Lower lobe of right lung (tissue), 2 donors: ENCODE results near the gene PCDHGA1. TPM values are rescaled to one million over a fixed set of nuclear protein-coding genes. Genes with fewer than 3 reads are reported as not detected.

ENCODE experiments used
- ATAC-seq, 2 donors: fragments of 200-7000 bp; cut with Tn5 transposase; one replicate each; pipeline ENCODE4 v1.9.1; 2020 to 2022; ENCODE audit warnings: mild to moderate bottlenecking in 2 of 2, moderate library complexity in 2 of 2
- DNase-seq: peaks from one replicate; pipeline ENCODE4 v3.0.0-alpha.2; 2020
- H3K27ac ChIP-seq: fragments of 200-600 bp; one replicate; pipeline ENCODE4 v1.8.0; 2022
- H3K27me3 ChIP-seq: fragments of 200-600 bp; one replicate; pipeline ENCODE4 v1.8.0; 2022; ENCODE audit warnings: low read depth
- H3K36me3 ChIP-seq: fragments of 200-600 bp; one replicate; pipeline ENCODE4 v1.8.0; 2022; ENCODE audit warnings: mild to moderate bottlenecking
- H3K4me1 ChIP-seq: fragments of 200-600 bp; one replicate; pipeline ENCODE4 v1.8.0; 2022
- H3K4me3 ChIP-seq: fragments of 200-600 bp; one replicate; pipeline ENCODE4 v1.8.0; 2022; ENCODE audit warnings: mild to moderate bottlenecking
- H3K9me3 ChIP-seq: fragments of 200-600 bp; one replicate; pipeline ENCODE4 v1.8.0; 2022
- intact Hi-C: fragments of 100-400 bp; cut with DNase I; formaldehyde crosslinking; loops from one replicate; pipeline ENCODE4 v1.11.0; 2022
- total RNA-seq: library from RNA; stranded (reverse); fragmentation: NEBNext Ultra II Directional; extraction: Animal tissue kit (Norgen Biotek cat#: 25700); gene quantifications from one replicate; pipeline ENCODE4 v1.2.1, GENCODE V29; 2021
- TF ChIP-seq, protein P1 (sequence below): fragments of 200-600 bp; IDR thresholded peaks from one replicate; pipeline ENCODE4 v1.8.0; 2022; ENCODE audit warnings: antibody characterized with exemption, mild to moderate bottlenecking
- donor health status: DM: no; HTN: yes; CAD: no; lungs with severe emphysema.

The PCDHGA1 gene
- total RNA-seq, 1 donor from 2014 or later = 0.53 TPM

DNA sequence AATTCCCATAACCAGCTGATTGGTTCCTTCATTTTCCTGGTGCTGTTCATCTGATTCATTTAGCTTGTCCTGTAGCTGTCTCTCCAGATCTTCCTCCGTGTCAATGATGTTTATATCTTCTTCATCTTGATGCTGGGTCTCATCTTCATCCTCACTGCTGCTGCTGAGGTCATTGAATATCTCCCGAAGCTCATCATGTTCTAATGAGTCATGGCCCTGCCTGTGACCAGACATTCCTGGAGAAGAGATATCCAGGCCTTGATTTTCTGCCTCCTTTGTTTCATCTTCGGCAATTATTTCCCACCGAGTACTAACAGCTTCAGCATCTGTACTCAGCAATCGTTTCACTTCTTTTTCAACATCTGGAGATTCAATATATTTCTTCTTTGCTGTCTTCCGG is 11.1 kb upstream of the PCDHGA1 start:
- no peak for ATAC-seq
- H3K36me3 ChIP-seq = no peaks in the 10 kb centered on the region
- H3K27me3 ChIP-seq = no peaks in the 10 kb centered on the region
- TF ChIP-seq, protein P1, sequence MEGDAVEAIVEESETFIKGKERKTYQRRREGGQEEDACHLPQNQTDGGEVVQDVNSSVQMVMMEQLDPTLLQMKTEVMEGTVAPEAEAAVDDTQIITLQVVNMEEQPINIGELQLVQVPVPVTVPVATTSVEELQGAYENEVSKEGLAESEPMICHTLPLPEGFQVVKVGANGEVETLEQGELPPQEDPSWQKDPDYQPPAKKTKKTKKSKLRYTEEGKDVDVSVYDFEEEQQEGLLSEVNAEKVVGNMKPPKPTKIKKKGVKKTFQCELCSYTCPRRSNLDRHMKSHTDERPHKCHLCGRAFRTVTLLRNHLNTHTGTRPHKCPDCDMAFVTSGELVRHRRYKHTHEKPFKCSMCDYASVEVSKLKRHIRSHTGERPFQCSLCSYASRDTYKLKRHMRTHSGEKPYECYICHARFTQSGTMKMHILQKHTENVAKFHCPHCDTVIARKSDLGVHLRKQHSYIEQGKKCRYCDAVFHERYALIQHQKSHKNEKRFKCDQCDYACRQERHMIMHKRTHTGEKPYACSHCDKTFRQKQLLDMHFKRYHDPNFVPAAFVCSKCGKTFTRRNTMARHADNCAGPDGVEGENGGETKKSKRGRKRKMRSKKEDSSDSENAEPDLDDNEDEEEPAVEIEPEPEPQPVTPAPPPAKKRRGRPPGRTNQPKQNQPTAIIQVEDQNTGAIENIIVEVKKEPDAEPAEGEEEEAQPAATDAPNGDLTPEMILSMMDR = no peak
- H3K27ac ChIP-seq = no peak overlapping the region
- no peaks in the 10 kb centered on the region for H3K4me1 ChIP-seq
- intact Hi-C loops = no loop called here
- peak overlapping the region; percentile 82 for H3K4me3 ChIP-seq
- peaks cover 78% of the 10 kb centered on the region for H3K9me3 ChIP-seq
- DNase-seq = no peak

DNA sequence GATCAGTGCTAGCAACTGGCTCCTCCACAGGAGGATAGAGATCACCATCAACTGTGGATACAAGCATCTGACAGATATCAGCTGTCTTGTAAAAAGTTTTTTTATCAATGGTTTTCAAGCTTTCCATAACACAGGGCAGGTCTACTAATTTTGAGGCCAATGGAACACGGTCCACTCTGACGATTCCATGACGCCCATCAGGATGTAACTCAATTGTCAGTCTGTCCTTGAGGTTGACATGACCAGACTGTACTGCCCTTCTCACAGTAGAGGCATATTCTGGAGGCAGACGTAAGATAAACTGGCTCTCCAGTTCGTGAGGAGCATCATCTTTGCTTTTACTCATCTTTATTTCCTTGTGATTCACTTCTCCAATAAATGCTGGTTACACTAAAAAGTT is 10.6 kb upstream of the PCDHGA1 start:
- intact Hi-C loops = no loop called here
- Histone ChIP-seq H3K27ac (no peak overlapping the region), H3K4me1 (no peaks in the 10 kb centered on the region), H3K9me3 (peaks cover 73% of the 10 kb centered on the region), H3K36me3 (no peaks in the 10 kb centered on the region), H3K4me3 (peak overlapping the region; percentile 82), H3K27me3 (no peaks in the 10 kb centered on the region)
- DNase-seq = no peak
- ATAC-seq = no peak
- TF ChIP-seq, protein P1 = no peak

DNA sequence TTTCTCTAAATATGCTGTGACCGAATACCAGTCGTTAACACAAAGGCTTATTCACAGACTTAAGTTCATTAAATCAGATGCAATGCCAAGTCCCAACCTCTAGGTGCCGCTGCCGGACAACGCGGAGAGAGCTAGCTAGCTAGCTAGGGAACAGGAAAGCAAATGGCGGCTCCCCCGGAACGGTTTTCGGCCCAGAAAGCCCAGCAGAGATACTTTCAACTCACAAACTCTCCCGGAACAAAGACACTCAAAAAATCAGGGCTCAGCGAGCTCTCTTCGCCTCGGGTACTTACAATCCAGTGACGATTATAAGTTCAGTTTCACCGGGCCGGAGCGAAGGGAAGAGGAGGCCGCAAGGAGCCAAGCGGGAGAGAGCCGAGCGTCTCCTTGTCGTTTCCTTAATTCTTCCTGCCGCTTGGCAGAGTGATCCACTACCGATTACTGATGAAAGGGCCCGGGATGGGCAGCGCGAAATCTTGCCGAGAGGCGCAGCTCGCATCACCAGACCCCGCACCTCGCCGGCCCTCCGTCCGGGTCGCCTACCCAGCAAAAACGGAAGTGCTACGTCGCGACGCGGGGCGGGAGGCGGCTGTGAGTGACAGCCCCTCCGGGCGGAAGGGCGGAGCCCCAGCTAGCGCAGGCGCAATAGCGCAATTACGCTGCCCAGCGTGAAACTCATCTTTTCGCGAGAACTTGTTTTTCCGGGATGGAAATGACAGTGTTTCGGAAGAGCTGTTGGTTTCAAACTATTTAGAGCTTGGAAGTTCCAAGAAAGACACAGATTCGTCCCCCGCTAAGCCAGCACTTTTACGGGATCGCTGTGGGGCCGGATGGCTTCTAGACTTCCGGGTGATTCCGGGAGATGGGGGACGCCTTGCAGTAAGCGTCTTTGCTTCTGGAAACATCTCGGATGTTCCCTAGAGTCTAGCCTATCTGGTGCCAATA is 9.8 kb upstream of the PCDHGA1 start, which contains the start of gene TAF7:
Gene TAF7 (minus strand): TSS at position 560 of the 945 bp plus-strand sequence. CDS start 740 bp downstream, outside the sequence.
- Histone ChIP-seq H3K4me3 (peak within 1 kb of the TSS; percentile 82), H3K27me3 (no peaks in the 10 kb centered on the region), H3K4me1 (no peaks in the 10 kb centered on the region), H3K36me3 (no peaks in the 10 kb centered on the region), H3K9me3 (peaks cover 69% of the 10 kb centered on the region), H3K27ac (peak within 1 kb of the TSS; percentile 98)
- DNase-seq (peak; percentile 94), ATAC-seq (peak; percentile 99 to 100)
- intact Hi-C loops = no loop called here
- TF ChIP-seq, protein P1 = peak; percentile 83

GRCh38 chr5:141322261-141322660 is 8.1 kb upstream of the PCDHGA1 start:
- ATAC-seq (no peak), DNase-seq (no peak)
- Histone ChIP-seq H3K27ac (no peak overlapping the region), H3K36me3 (no peaks in the 10 kb centered on the region), H3K27me3 (peaks cover 5% of the 10 kb centered on the region), H3K9me3 (peaks cover 52% of the 10 kb centered on the region), H3K4me1 (no peaks in the 10 kb centered on the region), H3K4me3 (no peak overlapping the region)
- intact Hi-C loops = no loop called here
- TF ChIP-seq, protein P1 = no peak

- intact Hi-C loops = no loop called here
- no peaks in the 10 kb centered on the region for H3K36me3 ChIP-seq
- peaks cover 38% of the 10 kb centered on the region for H3K9me3 ChIP-seq
- TF ChIP-seq, protein P1 = peak; percentile 44
- no peaks in the 10 kb centered on the region for H3K4me1 ChIP-seq
- peaks cover 8% of the 10 kb centered on the region for H3K27me3 ChIP-seq
- H3K27ac ChIP-seq = peak overlapping the region; percentile 46
- DNase-seq (peak; percentile 62), ATAC-seq (peak; percentile 70 to 91)
- peak overlapping the region; percentile 41 for H3K4me3 ChIP-seq
These were observed 4.0 kb upstream of the PCDHGA1 start for GRCh38 chr5:141326088-141326854.
